ENCODE results near the gene UCK2. TPM values are rescaled to one million over a fixed set of nuclear protein-coding genes. Genes with fewer than 3 reads are reported as not detected.

UCK2 gene
- total RNA-seq, 2 donors from 2014 or later, result 8.0 to 18.2 TPM

DNA sequence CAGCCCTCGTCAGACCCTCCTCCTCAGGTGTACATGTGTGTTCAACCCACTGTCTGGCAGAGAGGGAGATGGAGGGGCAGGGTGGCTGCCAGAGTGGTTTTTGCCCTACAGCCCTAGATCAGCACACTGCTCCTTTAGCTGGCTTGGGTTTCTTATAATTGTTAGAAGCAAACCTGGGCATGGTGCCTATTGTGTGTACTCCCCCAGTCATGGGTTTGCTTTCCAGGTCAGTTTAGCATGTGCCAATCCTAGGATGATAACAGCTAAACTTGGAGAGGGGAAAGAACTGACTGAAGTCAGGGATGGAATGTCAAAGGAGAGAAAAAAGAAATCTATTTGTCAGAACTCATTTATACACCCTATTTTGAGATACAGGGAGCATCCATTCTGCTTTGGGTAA lies 63.3 kb downstream of the UCK2 start:
- intact Hi-C loops (cut with DNase I), result loop anchor here in 1 of 2 donors (10.0 kb wide), 1 partner anchor 56 kb away; no protein-coding TSS in a partner anchor
- DNase-seq, result peak; percentile 34
- ATAC-seq, result peak; percentile 73 to 91

DNA sequence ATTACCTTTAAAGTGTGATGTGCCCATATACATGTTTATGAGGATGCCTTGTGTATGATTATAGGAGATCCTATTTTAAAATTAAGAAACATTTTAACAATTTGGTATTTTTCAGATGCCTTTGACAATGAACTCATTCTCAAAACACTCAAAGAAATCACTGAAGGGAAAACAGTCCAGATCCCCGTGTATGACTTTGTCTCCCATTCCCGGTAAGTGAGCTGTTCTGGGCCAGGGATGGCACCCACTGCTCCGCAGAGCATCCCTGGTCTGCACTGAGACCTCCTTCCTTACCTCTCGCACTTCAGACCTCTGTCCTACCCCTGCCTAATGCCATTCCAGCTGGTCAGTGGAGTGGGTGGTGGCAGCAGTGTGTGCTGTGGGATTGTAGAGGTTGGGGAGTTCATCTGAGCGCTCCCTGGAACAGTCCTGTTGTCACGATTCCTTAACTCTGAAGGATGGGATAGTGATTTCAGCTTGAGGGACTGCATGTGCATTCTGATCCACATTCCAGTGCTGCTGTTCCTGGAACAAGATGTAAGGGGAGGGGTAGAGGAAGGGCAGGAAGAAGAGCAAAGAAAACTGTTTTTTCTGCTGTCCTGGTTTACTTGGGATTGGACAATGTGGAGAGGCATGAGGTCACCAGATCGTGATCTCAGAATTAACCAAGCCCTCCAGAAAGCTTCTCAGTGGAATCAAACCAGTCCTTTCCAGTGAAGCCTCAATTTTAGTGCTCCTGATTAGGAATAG lies 63.9 kb downstream of the UCK2 start:
- DNase-seq, result no peak
- no peak for ATAC-seq
- intact Hi-C loops (cut with DNase I), result loop anchor here in 1 of 2 donors (10.0 kb wide), 1 partner anchor 56 kb away; no protein-coding TSS in a partner anchor

DNA sequence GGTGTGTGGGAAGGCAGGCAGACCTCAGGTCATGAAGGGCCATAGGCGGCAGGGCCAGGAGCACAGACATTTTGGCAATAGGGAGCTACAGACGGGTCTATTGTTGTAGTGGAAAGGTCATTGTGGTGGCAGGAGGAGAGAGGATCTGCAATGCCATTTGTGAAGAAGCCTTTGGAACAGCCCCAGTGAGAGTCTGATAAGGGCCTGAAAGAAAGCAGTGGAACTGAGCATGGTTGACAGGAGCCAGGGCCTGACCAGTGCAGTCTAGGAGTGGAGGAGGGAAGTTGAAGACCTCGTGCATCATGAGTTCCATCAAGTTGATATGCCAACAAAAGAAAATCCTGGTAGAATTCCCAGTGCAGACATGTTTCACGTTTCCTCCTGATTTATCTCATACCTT lies 65.5 kb downstream of the UCK2 start:
- intact Hi-C loops (cut with DNase I), result loop anchor here in 1 of 2 donors (10.0 kb wide), 1 partner anchor 58 kb away; no protein-coding TSS in a partner anchor
- ATAC-seq, result no peak

DNA sequence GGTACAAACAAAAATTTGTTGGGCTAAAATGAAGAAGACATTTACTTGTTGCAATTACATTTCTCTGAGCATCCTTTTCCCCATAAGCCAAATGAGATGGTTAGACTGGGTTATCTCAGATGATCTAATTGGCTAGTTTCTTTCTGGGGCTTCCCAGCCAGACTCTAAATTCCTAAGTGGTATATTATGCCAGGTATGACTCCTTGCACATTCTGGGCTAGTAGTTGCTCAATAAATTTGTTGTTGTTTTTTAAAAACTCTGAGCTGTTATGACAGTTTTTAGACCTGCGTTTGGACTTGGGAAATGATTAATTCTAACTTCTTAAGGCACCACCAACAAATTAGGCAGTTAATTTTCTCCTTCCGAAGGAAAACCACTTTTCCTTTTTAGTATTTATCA lies 66.1 kb downstream of the UCK2 start:
- ATAC-seq (no peak), DNase-seq (no peak)
- intact Hi-C loops (cut with DNase I), result loop anchor here in 1 of 2 donors (10.0 kb wide), 1 partner anchor 59 kb away; no protein-coding TSS in a partner anchor

More for the DNA sequence above, 65.5 kb downstream of the UCK2 start:
- no peak for DNase-seq

DNA sequence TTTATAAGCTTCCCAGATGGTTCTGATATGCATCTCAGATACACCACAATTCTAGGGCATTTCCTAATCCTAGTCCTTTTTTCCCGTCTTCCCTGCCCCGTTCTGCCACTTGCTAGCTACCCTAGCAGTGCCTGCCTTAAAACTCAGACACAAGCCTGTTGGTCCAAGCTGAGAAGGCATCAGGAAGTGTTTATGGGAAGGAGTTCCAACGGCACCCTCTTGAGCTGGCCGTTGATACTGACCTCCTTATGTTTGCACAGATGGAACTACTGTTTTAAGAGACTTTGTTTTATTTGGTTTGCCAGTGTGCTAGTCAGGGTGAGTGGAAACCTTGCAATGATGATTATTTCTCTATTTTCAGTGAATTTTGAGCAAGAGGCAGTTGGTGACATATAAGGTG lies 67.2 kb downstream of the UCK2 start:
- intact Hi-C loops (cut with DNase I), result loop anchor here in 1 of 2 donors (10.0 kb wide), 1 partner anchor 60 kb away; no protein-coding TSS in a partner anchor
- no peak for ATAC-seq
- no peak for DNase-seq

DNA sequence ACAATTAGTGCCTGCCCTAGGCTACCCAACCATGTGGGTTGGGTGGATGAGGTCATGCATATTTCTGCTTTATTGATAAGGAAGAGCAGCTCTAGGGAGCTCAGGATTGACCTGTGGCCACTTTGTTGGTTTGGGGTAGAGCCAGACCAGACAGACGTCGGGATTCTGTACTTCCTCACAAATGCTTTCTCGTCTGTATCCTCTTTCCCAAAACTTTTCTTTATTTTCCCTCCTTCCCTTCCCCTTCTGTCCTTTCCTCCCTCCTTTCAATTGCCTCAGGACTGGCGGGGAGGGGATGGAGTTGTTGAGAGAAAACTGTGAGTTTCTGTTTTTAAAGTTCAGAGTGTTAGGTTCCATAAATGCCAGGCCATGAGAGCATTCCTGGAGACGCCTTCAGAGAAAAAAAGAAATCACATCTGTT lies 68.0 kb downstream of the UCK2 start:
- intact Hi-C loops (cut with DNase I), result loop anchor here in 1 of 2 donors (10.0 kb wide), 1 partner anchor 61 kb away; no protein-coding TSS in a partner anchor
- ATAC-seq (no peak), DNase-seq (no peak)

DNA sequence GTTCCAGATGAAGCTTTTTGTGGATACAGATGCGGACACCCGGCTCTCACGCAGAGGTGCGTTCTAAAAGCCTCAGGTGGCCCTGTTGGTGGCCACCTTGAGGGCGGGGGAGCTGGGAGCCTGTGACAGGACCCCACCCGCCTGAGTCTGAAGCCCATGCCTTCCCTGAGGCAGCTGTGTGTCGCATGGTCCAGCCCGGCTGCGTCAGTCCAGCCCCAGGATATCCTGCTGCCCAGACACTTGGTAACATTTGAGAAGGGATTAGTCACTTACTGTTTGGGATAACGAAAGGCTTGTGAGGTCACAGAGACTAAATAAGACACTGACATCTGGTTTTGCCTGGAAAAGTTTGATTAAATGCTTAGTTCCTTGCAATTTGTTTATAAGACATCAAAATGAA lies 68.9 kb downstream of the UCK2 start:
- ATAC-seq, result peak; percentile 32 to 72
- peak; percentile 67 for DNase-seq
- intact Hi-C loops (cut with DNase I), result loop anchor here in 1 of 2 donors (10.0 kb wide), 1 partner anchor 61 kb away; no protein-coding TSS in a partner anchor

DNA sequence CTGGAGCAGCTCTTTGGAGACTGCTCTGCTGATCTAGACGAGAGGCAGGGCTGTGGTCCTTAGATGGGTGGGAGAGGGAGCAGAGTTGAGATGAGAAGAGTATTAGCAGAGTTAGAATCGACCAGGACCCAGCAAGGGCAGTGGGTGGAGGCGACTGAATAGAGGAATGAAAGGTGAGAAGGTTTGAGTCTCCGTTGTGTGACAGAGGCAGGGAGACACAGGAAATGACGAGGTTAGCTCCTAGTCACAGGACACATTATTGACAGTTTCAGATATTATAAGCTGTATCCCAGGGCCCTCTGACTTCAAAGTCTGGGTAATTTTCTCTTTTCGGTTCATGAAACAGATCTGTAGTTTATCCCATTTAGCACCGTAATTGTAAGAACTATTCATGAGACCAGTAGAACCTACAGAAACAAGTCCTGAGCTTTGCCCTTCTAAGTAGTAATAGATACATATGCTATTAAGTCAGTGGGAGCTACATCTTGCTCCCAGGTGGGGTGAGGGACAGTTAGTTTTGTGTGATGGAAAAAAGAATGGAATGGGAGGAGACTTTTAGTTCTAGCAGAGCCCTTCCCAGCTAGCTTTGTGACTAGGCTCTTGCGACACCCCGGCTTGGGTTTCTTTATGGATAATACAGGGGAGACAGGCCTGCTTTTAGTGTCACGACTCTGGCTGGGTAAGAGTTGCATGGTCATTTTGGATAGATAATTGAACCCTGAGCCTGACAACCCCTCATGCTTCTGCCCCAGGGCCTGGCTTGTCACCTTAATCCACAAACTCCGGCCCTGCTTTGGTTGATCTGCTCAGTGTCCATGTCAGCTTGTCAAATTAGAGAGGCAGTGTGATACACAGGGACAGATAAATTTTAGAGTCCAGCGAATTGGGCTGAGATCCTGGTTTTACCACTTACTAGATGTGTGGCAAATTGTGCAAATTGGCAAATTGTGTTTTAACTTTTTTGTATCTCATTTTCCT lies 70.2 kb downstream of the UCK2 start:
- intact Hi-C loops (cut with DNase I), result loop anchor here in 1 of 2 donors (10.0 kb wide), 1 partner anchor 63 kb away; no protein-coding TSS in a partner anchor
- DNase-seq, result no peak
- peak in 1 of 2 donors; percentile 27 for ATAC-seq

DNA sequence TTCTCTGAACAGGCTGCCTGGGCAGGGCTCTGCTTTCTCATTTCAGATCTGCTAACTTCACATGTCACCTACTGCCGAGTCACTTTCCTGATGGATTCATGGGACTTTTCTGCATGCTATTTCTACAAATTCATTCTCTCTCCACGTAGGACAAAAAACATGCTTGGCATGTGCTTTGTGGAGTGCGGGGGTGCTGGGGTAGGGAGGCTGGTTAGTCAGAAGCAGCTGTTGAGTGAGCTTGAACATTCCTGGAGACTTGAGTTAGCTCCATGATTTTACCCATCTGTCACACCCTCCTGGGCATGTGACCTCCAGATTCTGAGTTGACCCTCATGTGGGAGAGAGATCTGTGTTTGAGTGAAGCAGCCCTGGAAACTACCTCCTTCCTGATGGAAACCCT lies 71.4 kb downstream of the UCK2 start:
- intact Hi-C loops (cut with DNase I), result loop anchor here in 1 of 2 donors (10.0 kb wide), 1 partner anchor 64 kb away; no protein-coding TSS in a partner anchor
- ATAC-seq (peak; percentile 64 to 84), DNase-seq (no peak)

DNA sequence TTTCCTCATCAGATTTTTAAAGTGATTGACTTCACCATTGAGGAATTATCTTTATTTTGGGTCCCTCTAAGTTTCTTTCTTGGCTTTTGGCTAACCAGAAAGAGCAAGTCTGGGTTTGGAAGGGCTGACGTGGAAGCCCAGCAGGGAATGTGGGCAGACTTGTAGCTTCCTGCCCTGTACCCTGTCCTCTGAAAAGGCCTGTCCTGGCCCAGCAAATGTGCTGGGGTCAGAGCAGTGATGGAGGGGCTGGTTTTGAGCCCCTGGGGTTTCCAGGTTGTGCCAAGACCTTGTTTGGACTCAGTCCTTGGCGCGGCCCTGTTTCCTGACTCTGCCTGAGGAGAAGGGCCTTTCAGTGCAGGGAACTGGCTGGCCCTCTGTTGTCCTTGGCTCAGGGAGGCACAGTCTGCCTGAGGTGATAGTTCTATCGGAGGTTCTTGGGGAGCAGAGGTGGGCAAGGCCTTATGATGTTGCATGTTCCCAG lies 72.1 kb downstream of the UCK2 start:
- DNase-seq, result peak; percentile 78
- intact Hi-C loops (cut with DNase I), result loop anchor here in 1 of 2 donors (10.0 kb wide), 1 partner anchor 65 kb away; no protein-coding TSS in a partner anchor
- ATAC-seq, result peak; percentile 49 to 51

DNA sequence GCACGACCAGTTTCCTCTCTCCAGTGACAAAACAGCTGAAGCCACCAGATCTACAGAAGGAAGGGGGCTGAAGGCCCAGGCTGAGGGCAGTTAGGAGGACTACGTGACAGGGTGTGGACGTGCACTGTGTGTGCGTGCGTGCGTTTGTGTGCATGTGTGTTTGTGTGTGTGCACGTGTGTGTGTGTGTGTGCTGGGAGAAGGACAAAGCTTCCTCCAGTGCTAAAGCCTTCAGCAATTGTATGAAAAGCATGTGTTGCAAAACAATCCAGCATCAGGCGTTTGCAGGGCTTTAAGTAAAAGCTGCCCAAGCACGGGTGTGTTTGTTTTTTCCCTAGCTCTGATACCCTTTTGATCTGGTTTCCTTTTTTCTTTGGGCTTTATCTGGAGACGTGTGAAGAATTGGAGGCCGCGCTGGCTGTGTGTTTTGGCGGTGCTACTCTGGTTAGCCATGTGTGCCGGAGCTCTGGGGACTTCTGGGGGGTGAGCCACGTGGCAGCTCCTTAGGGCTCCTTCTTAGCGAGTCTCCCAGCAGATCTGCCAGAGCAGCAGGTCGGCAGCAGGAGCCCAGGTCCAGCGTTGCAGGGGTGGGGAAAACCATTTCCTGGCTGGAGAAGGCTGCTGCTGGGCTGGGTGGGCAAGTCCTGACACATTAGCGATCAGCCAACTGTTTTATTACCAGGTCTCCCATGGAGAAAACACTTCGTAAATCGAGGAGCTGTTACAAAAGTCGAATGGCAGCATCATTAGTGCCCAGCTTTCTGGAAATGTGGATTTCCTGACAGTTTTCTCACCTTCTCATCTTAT lies 73.4 kb downstream of the UCK2 start:
- intact Hi-C loops (cut with DNase I), result no loop called here
- DNase-seq, result peak; percentile 73
- ATAC-seq, result no peak

DNA sequence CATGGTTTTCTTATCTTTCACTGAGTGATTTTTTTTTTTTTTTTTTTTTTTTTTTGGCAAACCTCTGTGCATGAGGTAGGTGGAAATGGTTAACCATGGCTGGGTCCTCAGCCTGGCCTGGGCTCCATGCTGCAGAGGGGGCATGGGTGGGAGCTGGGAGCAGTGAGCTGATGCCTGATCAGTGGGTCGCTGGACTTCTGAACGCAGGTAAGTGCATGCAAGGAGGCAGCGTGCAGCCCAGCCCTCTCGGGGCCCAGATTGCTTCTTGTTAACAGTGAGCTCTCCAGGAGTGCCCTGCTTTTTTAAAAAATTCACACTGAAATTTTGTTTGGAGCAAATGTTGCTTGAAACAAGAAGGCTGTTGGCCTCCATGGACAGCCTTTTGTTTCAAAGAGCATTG lies 75.2 kb downstream of the UCK2 start:
- ATAC-seq (no peak), DNase-seq (no peak)
- intact Hi-C loops (cut with DNase I), result no loop called here

DNA sequence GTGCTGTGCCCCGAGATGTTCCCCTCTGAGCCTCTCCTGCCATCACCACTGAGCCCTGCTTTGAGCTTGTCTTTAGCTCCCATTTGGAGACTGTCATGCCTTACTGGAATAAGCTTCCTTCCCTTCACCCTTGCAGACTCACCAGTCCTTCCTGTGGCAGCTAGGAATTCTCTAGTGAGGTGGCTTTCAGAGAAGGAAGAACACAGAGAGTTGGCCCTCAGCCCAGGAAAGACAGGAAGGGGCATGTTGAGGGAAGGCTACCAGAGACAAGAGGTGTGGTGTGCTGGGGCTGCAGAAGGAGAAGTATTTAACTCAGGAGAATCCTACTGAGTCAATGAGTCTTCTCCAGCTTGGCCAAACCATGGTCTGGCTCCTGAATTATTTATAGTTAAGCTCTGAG lies 76.3 kb downstream of the UCK2 start:
- intact Hi-C loops (cut with DNase I), result no loop called here
- ATAC-seq (no peak), DNase-seq (no peak)

DNA sequence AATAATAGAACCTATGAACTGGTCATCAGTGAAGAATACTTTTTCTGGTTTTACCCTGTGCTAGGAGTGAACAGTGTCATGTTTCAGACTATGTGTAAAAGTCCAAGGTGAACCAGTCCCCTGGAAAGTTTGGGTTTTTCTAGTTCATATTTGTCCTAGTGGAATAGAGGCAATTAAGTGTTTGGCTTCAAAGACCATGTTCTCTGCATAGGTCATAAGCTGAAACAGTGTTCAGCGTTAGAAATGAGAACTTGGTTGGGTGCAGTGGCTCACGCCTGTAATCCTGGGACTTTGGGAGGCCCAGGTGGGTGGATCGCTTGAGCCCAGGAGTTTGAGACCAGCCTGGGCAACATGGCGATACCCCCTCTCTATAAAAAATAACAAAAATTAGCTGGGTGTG lies 77.5 kb downstream of the UCK2 start:
- intact Hi-C loops (cut with DNase I), result no loop called here
- DNase-seq (no peak), ATAC-seq (no peak)

DNA sequence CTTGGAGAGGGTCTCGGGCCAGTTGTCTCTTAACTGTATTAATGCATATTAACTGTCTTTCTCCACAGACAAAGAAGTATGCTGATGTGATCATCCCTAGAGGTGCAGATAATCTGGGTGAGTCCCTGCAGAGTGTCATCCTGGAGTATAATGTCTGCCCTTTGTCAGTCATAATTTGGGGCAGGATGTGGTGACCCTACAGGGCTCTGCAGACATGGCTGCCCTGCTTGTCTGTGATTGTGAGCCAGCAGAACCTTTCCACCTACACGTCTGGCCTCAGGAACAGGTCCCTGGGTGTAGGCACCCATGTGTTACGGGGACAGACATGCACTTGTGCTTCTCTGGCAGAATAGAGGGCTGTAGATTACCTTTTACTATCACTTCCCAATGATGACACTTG lies 78.4 kb downstream of the UCK2 start:
- intact Hi-C loops (cut with DNase I), result no loop called here
- no peak for ATAC-seq
- DNase-seq, result no peak

DNA sequence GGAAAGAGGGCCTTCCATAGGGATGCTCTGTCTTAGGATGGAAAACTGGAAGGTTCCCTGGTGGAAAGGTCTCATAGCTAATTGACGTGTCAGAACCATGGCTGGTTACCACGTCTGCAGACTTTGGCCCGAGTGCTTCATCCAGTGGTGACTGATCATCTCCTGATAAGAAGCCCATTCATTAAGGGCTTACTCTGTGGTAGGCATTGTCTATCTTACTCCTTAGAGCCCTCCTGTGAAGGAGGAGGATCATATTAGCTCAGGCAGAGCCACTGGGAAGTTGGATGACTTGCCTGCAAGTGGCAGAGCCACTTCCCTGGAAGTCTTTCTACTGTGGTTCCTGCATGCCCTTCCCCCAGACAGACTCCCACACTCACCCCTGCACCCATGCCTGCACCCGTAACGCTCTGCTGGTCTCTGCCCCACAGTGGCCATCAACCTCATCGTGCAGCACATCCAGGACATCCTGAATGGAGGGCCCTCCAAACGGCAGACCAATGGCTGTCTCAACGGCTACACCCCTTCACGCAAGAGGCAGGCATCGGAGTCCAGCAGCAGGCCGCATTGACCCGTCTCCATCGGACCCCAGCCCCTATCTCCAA lies 79.9 kb downstream of the UCK2 start:
- no peak for ATAC-seq
- intact Hi-C loops (cut with DNase I), result no loop called here

DNA sequence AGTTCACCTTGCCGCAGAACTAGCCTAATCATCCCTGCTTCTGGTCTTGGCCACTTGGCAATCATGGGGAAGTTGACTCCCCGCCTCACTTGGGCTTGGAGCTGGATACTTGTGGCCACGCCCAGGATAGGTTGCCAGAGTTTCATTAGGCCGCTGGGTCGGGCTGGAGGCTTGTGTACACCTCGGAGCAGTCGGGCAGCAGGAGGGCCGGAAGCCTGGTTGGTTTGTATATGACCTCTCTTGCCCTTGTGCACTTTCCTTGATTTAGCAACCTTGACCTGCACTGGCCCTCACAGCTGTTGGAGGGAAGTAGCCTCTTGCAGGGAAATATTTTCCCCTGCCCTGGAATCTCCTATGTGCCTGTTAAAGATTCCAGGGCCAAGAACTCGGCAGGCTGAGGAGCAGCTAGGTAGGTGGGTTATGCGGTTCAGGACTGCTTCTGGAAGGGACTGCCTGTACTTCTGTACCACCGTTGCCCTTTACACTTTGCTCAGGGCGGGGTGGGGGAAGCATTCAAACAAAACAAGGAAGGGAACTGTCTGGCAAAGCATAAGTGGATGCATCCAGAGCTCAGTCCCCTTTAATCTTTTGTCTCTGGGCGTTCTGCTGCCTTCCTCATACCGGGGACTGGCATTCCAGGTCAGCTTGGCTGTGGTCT lies 83.5 kb downstream of the UCK2 start:
- ATAC-seq, result peak; percentile 64 to 68
- intact Hi-C loops (cut with DNase I), result loop anchor here (5.0 to 10.0 kb wide), 3 partner anchors 309 to 516 kb away; no protein-coding TSS in a partner anchor
- DNase-seq, result peak; percentile 78

More for the DNA sequence above, 79.9 kb downstream of the UCK2 start:
- no peak for DNase-seq

All from left cardiac atrium (tissue), 4 donors.